Measurements from ENCODE around the gene PTPRD. TPM values are rescaled to one million over a fixed set of nuclear protein-coding genes. Genes with fewer than 3 reads are reported as not detected.
A peak's percentile ranks its signal among the peaks of the same experiment; 100 is the strongest.

PTPRD gene
- total RNA-seq, 1 donor from 2014 or later: 136 TPM

- H3K36me3 Mint-ChIP-seq: no peaks in the 10 kb centered on the region
- peaks cover 56% of the 10 kb centered on the region for H3K4me1 Mint-ChIP-seq
- no peak for TF ChIP-seq EZH2 (IDR thresholded peaks at IDR 0.05)
- no peak for TF ChIP-seq EZH2phosphoT487 (IDR thresholded peaks at IDR 0.05)
- TF ChIP-seq CTCF (IDR thresholded peaks at IDR 0.05): no peak
- peak overlapping the region; percentile 74 for H3K27ac Mint-ChIP-seq
- H3K4me3 Mint-ChIP-seq: peak overlapping the region; percentile 9
- Histone ChIP-seq H3K9me3 (ENCODE audit: low read depth) (no peaks in the 10 kb centered on the region), H2AFZ (replicated peaks) (peak overlapping the region; percentile 86), H3K4me3 (no peak overlapping the region), H3K27me3 (no peaks in the 10 kb centered on the region), H3K36me3 (no peaks in the 10 kb centered on the region), H3K9ac (no peak overlapping the region), H3K79me2 (ENCODE audit: low read depth) (no peaks in the 10 kb centered on the region), H3K4me1 (peaks cover 52% of the 10 kb centered on the region), H4K20me1 (ENCODE audit: low read depth) (no peaks in the 10 kb centered on the region), H3K4me2 (peak overlapping the region; percentile 52), H3K27ac (no peak overlapping the region), H3F3A (ENCODE audit: low read depth) (peaks cover 13% of the 10 kb centered on the region)
- peak; percentile 45 for DNase-seq (ENCODE audit: low spot score)
- H3K27me3 Mint-ChIP-seq (ENCODE audit: insufficient read depth, low read depth): peaks cover 2% of the 10 kb centered on the region
- H3K9me3 Mint-ChIP-seq: no peaks in the 10 kb centered on the region
Observed at GRCh38 chr9:8864545-8864896, 1748.3 kb downstream of the PTPRD start.

- Mint-ChIP-seq H3K27ac (peak overlapping the region; percentile 74), H3K4me3 (peak overlapping the region; percentile 9), H3K27me3 (ENCODE audit: insufficient read depth, low read depth) (peaks cover 2% of the 10 kb centered on the region), H3K9me3 (no peaks in the 10 kb centered on the region), H3K36me3 (no peaks in the 10 kb centered on the region), H3K4me1 (peaks cover 61% of the 10 kb centered on the region)
- Histone ChIP-seq H3K79me2 (ENCODE audit: low read depth) (no peaks in the 10 kb centered on the region), H3K27ac (no peak overlapping the region), H3K9me3 (ENCODE audit: low read depth) (no peaks in the 10 kb centered on the region), H3K36me3 (no peaks in the 10 kb centered on the region), H3K9ac (no peak overlapping the region), H2AFZ (replicated peaks) (peak overlapping the region; percentile 86), H3K4me1 (peaks cover 52% of the 10 kb centered on the region), H3K4me3 (no peak overlapping the region), H3K4me2 (peak overlapping the region; percentile 52), H3K27me3 (no peaks in the 10 kb centered on the region), H4K20me1 (ENCODE audit: low read depth) (peaks cover 3% of the 10 kb centered on the region), H3F3A (ENCODE audit: low read depth) (peaks cover 18% of the 10 kb centered on the region)
- TF ChIP-seq CTCF (IDR thresholded peaks at IDR 0.05) (no peak), EZH2 (IDR thresholded peaks at IDR 0.05) (no peak), EZH2phosphoT487 (IDR thresholded peaks at IDR 0.05) (no peak)
- no peak for DNase-seq (ENCODE audit: low spot score)
Observed at GRCh38 chr9:8863886-8864544, 1748.8 kb downstream of the PTPRD start.

DNA sequence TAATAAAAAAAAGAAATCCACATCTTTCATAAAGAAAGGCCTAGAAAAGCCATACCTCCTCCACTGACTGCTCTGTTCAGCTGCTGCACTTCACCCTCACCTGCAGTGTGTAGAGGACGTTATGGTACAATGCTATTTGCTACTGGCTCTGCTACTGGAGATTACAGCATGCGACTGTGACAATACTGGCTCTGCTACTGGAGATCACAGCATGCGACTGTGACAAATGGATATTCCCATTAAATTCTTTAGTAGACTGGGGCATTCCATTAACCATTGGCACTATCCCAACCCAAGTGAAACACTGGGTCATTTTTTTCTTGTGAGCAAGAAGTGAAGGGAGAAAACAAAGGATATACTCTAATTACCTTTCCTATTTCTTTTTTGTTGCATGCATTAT lies 1749.7 kb downstream of the PTPRD start:
- peaks cover 49% of the 10 kb centered on the region for H3K4me1 ChIP-seq
- H3K36me3 ChIP-seq: no peaks in the 10 kb centered on the region
- no peak overlapping the region for H3K27ac Mint-ChIP-seq
- TF ChIP-seq EZH2phosphoT487 (IDR thresholded peaks at IDR 0.05) (no peak), EZH2 (IDR thresholded peaks at IDR 0.05) (no peak), CTCF (IDR thresholded peaks at IDR 0.05) (no peak)
- peaks cover 7% of the 10 kb centered on the region for H3K27me3 Mint-ChIP-seq (ENCODE audit: insufficient read depth, low read depth)
- no peak overlapping the region for H3K4me3 Mint-ChIP-seq
- H3F3A ChIP-seq (ENCODE audit: low read depth): peaks cover 27% of the 10 kb centered on the region
- H3K9me3 ChIP-seq (ENCODE audit: low read depth): no peaks in the 10 kb centered on the region
- no peak overlapping the region for H3K4me2 ChIP-seq
- peaks cover 62% of the 10 kb centered on the region for H3K4me1 Mint-ChIP-seq
- H4K20me1 ChIP-seq (ENCODE audit: low read depth): peaks cover 4% of the 10 kb centered on the region
- H3K4me3 ChIP-seq: no peak overlapping the region
- no peaks in the 10 kb centered on the region for H3K79me2 ChIP-seq (ENCODE audit: low read depth)
- H3K36me3 Mint-ChIP-seq: no peaks in the 10 kb centered on the region
- H3K9ac ChIP-seq: no peak overlapping the region
- H3K9me3 Mint-ChIP-seq: no peaks in the 10 kb centered on the region
- no peak overlapping the region for H3K27ac ChIP-seq
- DNase-seq (ENCODE audit: low spot score): no peak
- H2AFZ ChIP-seq (replicated peaks): no peak overlapping the region
- H3K27me3 ChIP-seq: no peaks in the 10 kb centered on the region

Data from neural progenitor cell (in vitro differentiated cells).